Neural cell (in vitro differentiated cells): ENCODE measurements around the gene RNF223.

Experiments used
- CTCF ChIP-seq: fragments of 450-650 bp; IDR thresholded peaks from 2 replicates; pipeline ENCODE4 v1.5.1; 2014; ENCODE audit warnings: antibody characterized with exemption, mild to moderate bottlenecking, moderate library complexity; ENCODE audit not compliant: poor library complexity, severe bottlenecking
- EP300 ChIP-seq: fragments of 450-650 bp; conservative IDR thresholded peaks from 2 replicates; pipeline ENCODE4 v1.6.1; 2014; ENCODE audit warnings: antibody characterized with exemption, mild to moderate bottlenecking, moderate library complexity; ENCODE audit not compliant: poor library complexity, severe bottlenecking
- EZH2 ChIP-seq: fragments of 200-600, 300-800 bp; shearing (Covaris generic), sonication (generic); IDR thresholded peaks from 2 replicates; pipeline ENCODE4 v1.6.1; 2014; ENCODE audit warnings: antibody characterized with exemption, low read length, borderline replicate concordance, mild to moderate bottlenecking; ENCODE audit not compliant: insufficient read depth, poor library complexity, severe bottlenecking
- MXI1 ChIP-seq: fragments of 450-650 bp; conservative IDR thresholded peaks from 2 replicates; pipeline ENCODE4 v1.6.1; 2014; ENCODE audit warnings: antibody characterized with exemption, mild to moderate bottlenecking; ENCODE audit not compliant: poor library complexity, severe bottlenecking
- POLR2AphosphoS5 ChIP-seq: IDR thresholded peaks from 2 replicates; pipeline ENCODE4 v1.6.1; 2012

- TF ChIP-seq CTCF (no peak), EZH2 (no peak), EP300 (no peak), POLR2AphosphoS5 (no peak), MXI1 (no peak)
Observed at GRCh38 chr1:1084372-1085170, 10.5 kb upstream of the RNF223 start.
